Neuron (in vitro differentiated cells): ENCODE measurements around the gene NUP85.
"Not testable (repeated sequence)": the region's sequence is repeated elsewhere in the genome, so short reads cannot be mapped to it uniquely, and the experiment has no call there.

Experiments
- H2AFZ ChIP-seq: one replicate; pipeline ENCODE4 v1.6.1; 2013; ENCODE audit warnings: low read depth, mild to moderate bottlenecking, inconsistent platforms, low read length, moderate library complexity
- H3K27me3 ChIP-seq: one replicate; pipeline ENCODE4 v1.6.1; 2013; ENCODE audit warnings: low read length; ENCODE audit not compliant: insufficient read depth
- H3K36me3 ChIP-seq: one replicate; pipeline ENCODE4 v1.6.1; 2013; ENCODE audit warnings: low read length; ENCODE audit not compliant: insufficient read depth
- H3K4me1 ChIP-seq: one replicate; pipeline ENCODE4 v1.6.1; 2013; ENCODE audit warnings: low read length; ENCODE audit not compliant: insufficient read depth
- H3K4me3 ChIP-seq: 2 replicates; pipeline ENCODE4 v1.5.1; 2013; ENCODE audit warnings: mild to moderate bottlenecking, low read length, moderate library complexity
- H3K9me3 ChIP-seq: one replicate; pipeline ENCODE4 v1.6.1; 2013; ENCODE audit warnings: low read length

Gene NUP85, protein sequence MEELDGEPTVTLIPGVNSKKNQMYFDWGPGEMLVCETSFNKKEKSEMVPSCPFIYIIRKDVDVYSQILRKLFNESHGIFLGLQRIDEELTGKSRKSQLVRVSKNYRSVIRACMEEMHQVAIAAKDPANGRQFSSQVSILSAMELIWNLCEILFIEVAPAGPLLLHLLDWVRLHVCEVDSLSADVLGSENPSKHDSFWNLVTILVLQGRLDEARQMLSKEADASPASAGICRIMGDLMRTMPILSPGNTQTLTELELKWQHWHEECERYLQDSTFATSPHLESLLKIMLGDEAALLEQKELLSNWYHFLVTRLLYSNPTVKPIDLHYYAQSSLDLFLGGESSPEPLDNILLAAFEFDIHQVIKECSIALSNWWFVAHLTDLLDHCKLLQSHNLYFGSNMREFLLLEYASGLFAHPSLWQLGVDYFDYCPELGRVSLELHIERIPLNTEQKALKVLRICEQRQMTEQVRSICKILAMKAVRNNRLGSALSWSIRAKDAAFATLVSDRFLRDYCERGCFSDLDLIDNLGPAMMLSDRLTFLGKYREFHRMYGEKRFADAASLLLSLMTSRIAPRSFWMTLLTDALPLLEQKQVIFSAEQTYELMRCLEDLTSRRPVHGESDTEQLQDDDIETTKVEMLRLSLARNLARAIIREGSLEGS

DNA sequence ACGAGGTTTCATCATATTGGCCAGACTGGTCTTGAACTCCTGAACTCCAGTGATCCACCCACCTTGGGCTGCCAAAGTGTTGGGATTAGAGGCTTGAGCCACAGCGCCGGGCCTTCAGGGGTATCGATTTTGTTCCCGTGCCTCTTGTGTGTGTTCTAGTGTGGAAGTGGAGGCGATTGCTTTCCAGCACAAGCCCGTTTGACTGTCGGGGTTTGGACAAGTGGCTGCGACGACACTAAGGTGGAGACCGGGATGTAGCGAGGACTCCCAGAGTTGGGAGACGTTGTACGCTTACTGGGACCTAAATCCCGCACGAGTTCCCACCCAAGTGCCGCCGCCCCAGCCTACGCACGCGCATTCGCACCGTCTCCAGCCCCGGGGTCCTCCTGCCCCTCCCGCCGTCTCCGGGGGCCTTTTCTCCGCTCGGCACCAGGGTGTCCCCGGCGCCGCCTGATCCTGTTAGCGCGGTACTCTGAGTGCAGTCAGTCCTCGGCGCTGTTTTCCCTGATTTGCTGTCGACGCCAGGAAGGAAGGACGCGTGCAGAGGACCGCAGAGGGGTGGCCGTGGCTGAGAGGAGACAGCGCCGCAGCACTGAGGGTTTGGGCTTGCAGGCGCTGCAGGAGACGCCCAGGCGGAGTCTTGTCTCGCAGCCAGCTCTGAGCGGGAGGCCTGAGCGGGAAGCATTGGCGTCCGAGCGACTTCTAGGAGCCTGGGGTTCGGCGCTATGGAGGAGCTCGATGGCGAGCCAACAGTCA lies at the start of gene NUP85:
NUP85 (plus strand) TSS at position 643 of the 756 bp plus-strand sequence; CDS start at position 726, 83 bp downstream.
- Histone ChIP-seq H3K9me3 (no peaks in the 10 kb centered on the region), H2AFZ (peak within 1 kb of the TSS; percentile 85), H3K4me1 (peaks cover 5% of the 10 kb centered on the region), H3K27me3 (no peaks in the 10 kb centered on the region), H3K36me3 (peaks cover 18% of the 10 kb centered on the region), H3K4me3 (peak within 1 kb of the TSS; percentile 84)

DNA sequence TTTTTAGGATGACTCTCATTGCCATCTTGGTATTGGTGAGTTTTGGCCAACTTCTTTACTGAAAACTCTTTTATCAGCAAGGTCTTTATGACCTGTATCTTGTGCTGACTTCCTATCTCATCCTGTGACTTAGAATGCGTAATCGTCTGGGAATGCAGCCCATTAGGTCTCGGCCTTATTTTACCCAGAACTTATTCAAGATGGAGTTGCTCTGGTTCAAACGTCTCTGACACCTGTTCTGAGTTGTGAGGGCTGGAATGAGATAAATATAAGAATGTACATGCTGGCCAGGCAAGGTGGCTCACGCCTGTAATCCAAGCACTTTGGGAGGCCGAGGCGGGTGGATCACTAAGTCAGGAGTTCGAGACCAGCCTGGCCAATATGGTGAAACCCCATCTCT lies 47.0 kb upstream of the NUP85 start:
- not testable (repeated sequence) for H3K9me3 ChIP-seq, H3K4me1 ChIP-seq, H3K27me3 ChIP-seq, H3K4me3 ChIP-seq, H2AFZ ChIP-seq
- peaks cover 25% of the 10 kb centered on the region for H3K36me3 ChIP-seq

DNA sequence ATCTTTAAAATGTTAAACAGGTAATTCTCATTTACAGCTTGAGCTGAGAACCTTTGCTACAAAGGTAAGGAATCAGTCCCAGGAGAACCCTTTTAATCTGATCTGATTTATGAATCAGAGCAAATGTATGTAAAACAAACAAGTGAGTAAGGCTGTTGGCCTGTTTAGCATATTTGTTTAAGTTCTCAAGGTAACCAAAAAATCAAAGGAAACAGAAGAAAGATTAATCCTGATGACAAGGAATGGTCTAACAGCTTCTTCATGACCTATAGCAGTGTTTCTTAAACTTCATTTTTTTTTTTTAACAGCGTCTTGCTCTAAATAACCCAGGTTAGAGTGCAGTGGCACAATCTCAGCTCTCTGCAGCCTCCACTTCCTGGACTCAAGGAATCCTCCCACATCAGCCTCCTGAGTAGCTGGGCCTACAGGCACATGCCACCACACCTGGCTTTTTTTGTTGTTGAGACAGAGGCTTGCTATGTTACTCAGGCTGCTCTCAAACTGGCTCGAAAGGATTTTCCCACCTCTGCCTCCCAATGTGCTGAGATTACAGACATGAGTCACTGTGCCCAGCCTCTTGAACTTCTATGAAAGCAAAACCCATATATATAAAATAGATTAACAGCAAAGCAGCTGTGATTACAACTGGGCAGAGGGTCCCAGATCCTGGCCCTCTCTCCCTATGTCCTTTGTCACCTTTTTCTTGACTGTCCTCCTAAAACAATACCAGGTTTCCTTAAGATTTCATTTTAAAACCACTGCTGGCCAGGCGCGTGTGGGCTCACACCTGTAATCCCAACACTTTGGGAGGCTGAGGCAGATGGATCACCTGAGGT lies 46.1 kb upstream of the NUP85 start:
- Histone ChIP-seq H3K4me3 (no peak overlapping the region), H3K9me3 (no peaks in the 10 kb centered on the region), H3K27me3 (no peaks in the 10 kb centered on the region), H3K4me1 (peaks cover 8% of the 10 kb centered on the region), H2AFZ (no peak overlapping the region), H3K36me3 (peaks cover 31% of the 10 kb centered on the region)

DNA sequence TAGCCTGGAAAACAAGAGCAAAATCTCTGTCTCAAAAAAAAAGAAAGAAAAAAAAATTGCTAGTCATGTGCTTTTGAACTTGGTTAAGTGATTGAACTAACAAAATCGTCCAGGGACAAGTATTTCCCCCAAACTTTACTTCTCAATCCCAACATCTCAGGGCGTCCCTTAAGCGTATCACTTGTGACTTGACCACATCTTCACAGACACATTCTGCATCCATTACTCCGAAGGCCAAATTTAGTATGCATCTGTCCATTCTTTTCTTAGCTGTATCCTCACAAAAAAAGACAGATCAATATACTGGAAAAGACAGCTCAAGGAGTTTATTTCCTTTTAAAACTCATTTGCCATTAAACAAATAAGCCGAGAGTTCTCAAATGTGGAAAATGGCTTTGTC lies 45.3 kb upstream of the NUP85 start:
- H3K9me3 ChIP-seq: no peaks in the 10 kb centered on the region
- H3K4me3 ChIP-seq: no peak overlapping the region
- peaks cover 3% of the 10 kb centered on the region for H3K4me1 ChIP-seq
- peaks cover 33% of the 10 kb centered on the region for H3K36me3 ChIP-seq
- H2AFZ ChIP-seq: no peak overlapping the region
- H3K27me3 ChIP-seq: no peaks in the 10 kb centered on the region

DNA sequence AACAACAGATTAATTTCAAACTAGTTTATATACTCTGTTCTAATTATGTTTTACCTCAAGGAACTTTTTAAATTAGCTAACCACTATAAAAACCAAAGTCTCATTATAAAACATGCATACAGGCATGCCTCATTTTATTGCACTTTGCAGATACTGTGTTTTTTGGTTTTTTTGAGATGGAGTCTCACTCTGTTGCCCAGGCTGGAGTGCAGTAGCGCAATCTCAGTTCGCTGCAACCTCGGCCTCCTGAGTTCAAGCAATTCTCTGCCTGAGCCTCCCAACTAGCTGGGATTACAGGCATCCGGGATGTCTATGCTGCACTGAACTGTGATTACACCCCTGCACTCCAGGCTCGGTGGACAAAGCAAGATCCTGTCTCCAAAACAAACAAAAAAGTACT lies 42.4 kb upstream of the NUP85 start:
- no peak overlapping the region for H2AFZ ChIP-seq
- no peaks in the 10 kb centered on the region for H3K27me3 ChIP-seq
- H3K36me3 ChIP-seq: peaks cover 54% of the 10 kb centered on the region
- H3K4me1 ChIP-seq: no peaks in the 10 kb centered on the region
- no peak overlapping the region for H3K4me3 ChIP-seq
- H3K9me3 ChIP-seq: peaks cover 2% of the 10 kb centered on the region

DNA sequence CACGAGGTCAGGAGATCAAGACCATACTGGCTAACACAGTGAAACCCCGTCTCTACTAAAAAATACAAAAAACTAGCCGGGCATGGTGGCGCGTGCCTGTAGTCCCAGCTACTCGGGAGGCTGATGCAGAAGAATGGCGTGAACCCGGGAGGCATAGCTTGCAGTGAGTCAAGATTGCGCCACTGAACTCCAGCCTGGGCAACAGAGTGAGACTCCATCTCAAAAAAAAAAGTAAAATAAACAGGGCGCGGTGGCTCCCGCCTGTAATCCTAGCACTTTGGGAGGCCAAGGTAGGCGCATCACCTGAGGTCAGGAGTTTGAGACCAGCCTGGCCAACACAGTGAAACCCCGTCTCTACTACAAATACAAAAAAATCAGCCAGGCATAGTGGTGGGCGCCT lies 40.9 kb upstream of the NUP85 start:
- not testable (repeated sequence) for H3K9me3 ChIP-seq, H3K27me3 ChIP-seq, H3K4me1 ChIP-seq, H3K4me3 ChIP-seq, H2AFZ ChIP-seq
- peaks cover 50% of the 10 kb centered on the region for H3K36me3 ChIP-seq

DNA sequence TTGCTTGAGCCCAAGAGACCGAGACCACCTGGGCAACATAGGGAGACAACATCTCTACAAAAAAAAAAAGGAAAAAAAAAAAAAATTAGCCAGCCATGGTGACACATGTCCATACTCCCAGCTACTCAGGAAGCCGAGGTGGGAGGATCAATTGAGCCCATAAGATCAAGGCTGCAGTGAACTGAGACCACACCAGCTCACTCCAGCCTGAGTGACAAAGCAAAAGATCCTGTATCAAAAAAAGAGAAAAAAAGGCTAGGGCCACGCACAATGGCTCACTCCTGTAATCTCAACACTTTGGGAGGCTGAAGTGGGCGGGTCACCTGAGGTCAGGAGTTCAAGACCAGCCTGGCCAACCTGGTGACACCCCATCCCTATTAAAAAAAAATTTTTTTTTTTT lies 36.5 kb upstream of the NUP85 start:
- Histone ChIP-seq H3K27me3 (no peaks in the 10 kb centered on the region), H2AFZ (no peak overlapping the region), H3K4me1 (no peaks in the 10 kb centered on the region), H3K9me3 (peaks cover 2% of the 10 kb centered on the region), H3K4me3 (no peak overlapping the region), H3K36me3 (peaks cover 67% of the 10 kb centered on the region)

DNA sequence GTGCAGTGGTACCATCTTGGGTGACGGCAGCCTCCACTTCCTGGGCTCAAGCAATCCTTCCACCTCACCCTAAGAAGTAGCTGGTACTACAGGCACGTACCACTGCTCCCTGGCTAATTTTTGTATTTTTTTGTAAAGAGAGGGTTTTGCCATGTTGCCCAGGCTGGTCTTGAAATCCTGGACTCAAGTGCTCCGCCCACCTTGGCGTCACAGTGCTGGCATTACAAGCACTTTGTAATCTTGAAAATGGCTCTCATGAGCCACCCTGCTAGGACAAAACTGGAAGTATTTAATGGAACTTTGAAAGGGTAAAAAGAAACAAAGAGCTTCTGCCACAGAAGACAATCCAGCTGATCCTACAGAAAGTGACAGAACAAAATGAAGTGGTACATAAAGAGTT lies 32.0 kb upstream of the NUP85 start:
- H3K27me3 ChIP-seq: no peaks in the 10 kb centered on the region
- H3K4me3 ChIP-seq: no peak overlapping the region
- no peaks in the 10 kb centered on the region for H3K9me3 ChIP-seq
- H3K36me3 ChIP-seq: peaks cover 76% of the 10 kb centered on the region
- H2AFZ ChIP-seq: no peak overlapping the region
- H3K4me1 ChIP-seq: no peaks in the 10 kb centered on the region

DNA sequence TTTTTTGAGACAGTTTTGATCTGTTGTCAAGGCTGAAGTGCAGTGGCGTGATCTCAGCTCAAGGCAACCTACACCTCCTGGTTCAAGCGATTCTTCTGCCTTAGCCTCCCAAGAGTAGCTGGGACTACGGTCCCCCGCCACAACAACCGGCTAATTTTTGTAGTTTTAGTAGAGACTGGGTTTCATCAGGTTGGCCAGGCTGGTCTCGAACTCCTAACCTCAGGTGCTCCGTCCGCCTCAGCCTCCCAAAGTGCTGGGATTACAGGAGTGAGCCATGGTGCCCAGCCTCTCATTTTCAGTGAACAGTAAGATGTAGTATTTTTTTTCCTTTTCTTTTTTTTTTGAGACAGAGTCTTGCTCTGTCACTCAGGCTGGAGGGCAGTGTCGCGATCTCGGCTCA lies 30.5 kb upstream of the NUP85 start:
- no peaks in the 10 kb centered on the region for H3K9me3 ChIP-seq
- H3K36me3 ChIP-seq: peaks cover 82% of the 10 kb centered on the region
- peaks cover 3% of the 10 kb centered on the region for H3K4me1 ChIP-seq
- no peak overlapping the region for H3K4me3 ChIP-seq
- H3K27me3 ChIP-seq: no peaks in the 10 kb centered on the region
- no peak overlapping the region for H2AFZ ChIP-seq

DNA sequence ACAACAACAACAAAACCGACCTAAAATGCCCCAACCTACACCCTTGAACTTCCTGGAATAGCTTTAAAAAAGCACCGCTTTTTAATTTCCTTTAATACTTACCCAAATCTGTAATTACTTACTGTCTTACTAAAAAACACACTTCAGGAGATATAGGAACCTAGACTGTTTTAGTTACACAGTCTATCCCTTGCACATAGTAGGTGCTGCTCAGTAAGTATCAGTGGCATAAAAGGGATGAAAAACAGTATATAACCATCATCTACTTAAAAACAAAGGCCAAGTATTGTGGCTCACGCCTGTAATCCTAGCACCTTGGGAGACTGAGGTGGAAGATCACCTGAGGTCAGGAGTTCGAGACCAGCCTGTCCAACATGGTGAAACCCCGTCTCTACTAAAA lies 28.9 kb upstream of the NUP85 start:
- Histone ChIP-seq H3K9me3 (no peaks in the 10 kb centered on the region), H3K4me1 (peaks cover 13% of the 10 kb centered on the region), H3K4me3 (no peak overlapping the region), H3K36me3 (peaks cover 71% of the 10 kb centered on the region), H3K27me3 (no peaks in the 10 kb centered on the region), H2AFZ (no peak overlapping the region)

DNA sequence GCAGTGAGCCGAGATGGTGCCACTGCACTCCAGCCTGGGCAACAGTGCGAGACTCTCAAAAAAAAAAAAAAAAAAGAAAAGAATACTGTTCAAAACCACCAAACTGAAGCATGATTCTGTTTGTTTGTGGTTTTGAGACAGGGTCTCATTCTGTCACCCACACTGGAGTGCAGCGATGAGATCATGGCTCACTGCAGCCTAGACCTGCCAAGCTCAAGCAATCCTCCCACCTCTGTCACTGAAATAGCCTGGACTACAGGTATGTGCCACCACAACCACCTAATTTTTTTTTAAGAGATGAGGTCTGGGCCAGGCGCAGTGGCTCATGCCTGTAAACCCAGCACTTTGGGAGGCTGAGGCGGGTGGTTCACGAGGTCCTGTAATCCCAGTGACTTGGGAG lies 27.0 kb upstream of the NUP85 start:
- Histone ChIP-seq H3K9me3 (no peaks in the 10 kb centered on the region), H2AFZ (no peak overlapping the region), H3K4me1 (peaks cover 13% of the 10 kb centered on the region), H3K4me3 (no peak overlapping the region), H3K36me3 (peaks cover 55% of the 10 kb centered on the region), H3K27me3 (no peaks in the 10 kb centered on the region)

DNA sequence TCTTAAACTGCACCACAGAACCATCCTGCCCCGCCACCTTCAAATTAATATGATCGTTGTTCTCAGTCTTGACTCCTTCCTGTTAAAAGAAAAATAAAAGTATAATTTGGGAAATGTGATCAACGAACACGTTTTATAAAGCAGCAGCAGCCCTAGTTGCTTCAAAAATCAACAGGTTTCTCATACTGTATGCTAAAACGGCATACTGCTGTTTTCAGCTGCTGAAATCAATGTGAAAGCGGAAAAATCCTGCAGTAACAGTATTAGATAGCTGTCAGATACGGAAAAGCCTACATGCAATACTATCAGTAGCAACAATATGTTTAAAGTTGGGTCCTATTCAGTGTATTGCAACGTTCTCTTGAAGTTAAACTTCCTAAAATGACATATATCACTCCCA lies 24.4 kb upstream of the NUP85 start:
- Histone ChIP-seq H3K4me1 (peaks cover 13% of the 10 kb centered on the region), H3K36me3 (peaks cover 31% of the 10 kb centered on the region), H3K9me3 (no peaks in the 10 kb centered on the region), H3K27me3 (no peaks in the 10 kb centered on the region), H3K4me3 (peak overlapping the region; percentile 91), H2AFZ (no peak overlapping the region)
